Activated T-cell treated with anti-CD3 and anti-CD28 coated beads for 24 hours (primary cell): Measurements from ENCODE around the gene LCOR.

Experiments used
- DNase-seq: peaks from one replicate; pipeline ENCODE4 v3.0.0-alpha.2; 2020; ENCODE audit warnings: low read depth

Gene LCOR

GRCh38 chr10:96987842-96988175 is 155.7 kb downstream of the LCOR start:
- no peak for DNase-seq

- DNase-seq = no peak
Observed at GRCh38 chr10:96988426-96988825, 156.3 kb downstream of the LCOR start.

GRCh38 chr10:96991313-96991841 is 159.3 kb downstream of the LCOR start:
- DNase-seq = no peak

GRCh38 chr10:96992721-96993120 is 160.6 kb downstream of the LCOR start:
- DNase-seq = no peak

- no peak for DNase-seq
Observed at GRCh38 chr10:96995851-96996250, 163.8 kb downstream of the LCOR start.

GRCh38 chr10:96996275-96996965 is 164.3 kb downstream of the LCOR start:
- no peak for DNase-seq

GRCh38 chr10:96998329-96998888 is 166.3 kb downstream of the LCOR start:
- no peak for DNase-seq

- DNase-seq = no peak
Observed at GRCh38 chr10:96999337-96999736, 167.2 kb downstream of the LCOR start.

- DNase-seq = no peak
Observed at GRCh38 chr10:96999987-97000386, 167.9 kb downstream of the LCOR start.

- no peak for DNase-seq
Observed at GRCh38 chr10:97000487-97001182, 168.5 kb downstream of the LCOR start.

- no peak for DNase-seq
Observed at GRCh38 chr10:97001183-97001991, 169.3 kb downstream of the LCOR start.

- DNase-seq = no peak
Observed at GRCh38 chr10:97002670-97003069, 170.6 kb downstream of the LCOR start.

- DNase-seq = no peak
Observed at GRCh38 chr10:97003151-97003803, 171.2 kb downstream of the LCOR start.

- no peak for DNase-seq
Observed at GRCh38 chr10:97003804-97004201, 171.7 kb downstream of the LCOR start.

GRCh38 chr10:97004591-97004990 is 172.5 kb downstream of the LCOR start:
- no peak for DNase-seq

GRCh38 chr10:97005349-97005748 is 173.3 kb downstream of the LCOR start:
- DNase-seq = no peak

GRCh38 chr10:97006364-97006763 is 174.3 kb downstream of the LCOR start:
- no peak for DNase-seq

GRCh38 chr10:97007417-97007816 is 175.3 kb downstream of the LCOR start:
- no peak for DNase-seq

GRCh38 chr10:97010695-97011206 is 178.7 kb downstream of the LCOR start:
- no peak for DNase-seq

GRCh38 chr10:97011397-97011796 is 179.3 kb downstream of the LCOR start:
- no peak for DNase-seq

GRCh38 chr10:97012470-97012869 is 180.4 kb downstream of the LCOR start:
- no peak for DNase-seq

GRCh38 chr10:97013568-97013967 is 181.5 kb downstream of the LCOR start:
- DNase-seq = no peak
